NCI-H82 treated with DMSO at 0.1 percent for 48 hours (cell line): ENCODE results near the gene VAMP1.
"Not testable (repeated sequence)": the region's sequence is repeated elsewhere in the genome, so short reads cannot be mapped to it uniquely, and the experiment has no call there.

ENCODE experiments used
- DNase-seq: peaks from one replicate; lab custom pipeline; 2025; ENCODE audit not compliant: unreplicated experiment; lab: John Stamatoyannopoulos, UW

Gene VAMP1

GRCh38 chr12:6451348-6452244, 18.9 kb downstream of the VAMP1 start, which contains the start of gene TAPBPL:
TAPBPL (plus strand) TSS chr12:6452042; CDS start chr12:6452249, 207 bp downstream.
- DNase-seq: peak; percentile 85

GRCh38 chr12:6450869-6451347, 19.6 kb downstream of the VAMP1 start:
- no peak for DNase-seq

- DNase-seq: peak; percentile 87
These were observed 20.2 kb downstream of the VAMP1 start for GRCh38 chr12:6450091-6450868.

- DNase-seq: no peak
These were observed 25.5 kb downstream of the VAMP1 start, which contains the start of gene CD27 for GRCh38 chr12:6444704-6445688. CD27 (plus strand) TSS chr12:6444955; CDS start chr12:6445096, 141 bp downstream.

- DNase-seq: no peak
These were observed 26.4 kb downstream of the VAMP1 start for GRCh38 chr12:6444031-6444430.

GRCh38 chr12:6443361-6443983, 27.0 kb downstream of the VAMP1 start:
- DNase-seq: no peak

- DNase-seq: no peak
These were observed 27.6 kb downstream of the VAMP1 start for GRCh38 chr12:6442836-6443235.

- DNase-seq: no peak
These were observed 30.1 kb downstream of the VAMP1 start for GRCh38 chr12:6440391-6440790.

GRCh38 chr12:6438345-6438744, 32.1 kb downstream of the VAMP1 start:
- DNase-seq: no peak

- DNase-seq: no peak
These were observed 32.9 kb downstream of the VAMP1 start for GRCh38 chr12:6437586-6437985.

GRCh38 chr12:6435961-6436715, 34.3 kb downstream of the VAMP1 start:
- no peak for DNase-seq

GRCh38 chr12:6434205-6435140, 36.0 kb downstream of the VAMP1 start:
- no peak for DNase-seq

- no peak for DNase-seq
These were observed 37.5 kb downstream of the VAMP1 start for GRCh38 chr12:6432991-6433390.

GRCh38 chr12:6430124-6430989, 40.1 kb downstream of the VAMP1 start:
- DNase-seq: no peak

- DNase-seq: no peak
These were observed 42.2 kb downstream of the VAMP1 start for GRCh38 chr12:6428326-6428725.

GRCh38 chr12:6427796-6428195, 42.7 kb downstream of the VAMP1 start:
- not testable (repeated sequence) for DNase-seq
